Vagina (tissue), 2 donors: ENCODE data around the gene C16orf74.

Source experiments
- POLR2A ChIP-seq, 2 donors: fragments of 450-650 bp; IDR thresholded peaks; one replicate each; pipeline ENCODE4 v1.6.1; 2017; ENCODE audit warnings: antibody characterized with exemption in 2 of 2, mild to moderate bottlenecking in 2 of 2, moderate library complexity in 2 of 2
- POLR2AphosphoS5 ChIP-seq, 2 donors: sonication (generic); formaldehyde crosslinking; IDR thresholded peaks; one replicate each; pipeline ENCODE4 v1.9.0; 2017; ENCODE audit warnings: antibody characterized with exemption in 2 of 2, mild to moderate bottlenecking in 2 of 2, low read depth in 1 of 2; ENCODE audit not compliant: insufficient read depth in 1 of 2
- TF ChIP-seq, protein P1 (sequence below), 3 experiments: fragments of 450-650 bp in 2 of 3; fragments of 200-600 bp in 1 of 3; sonication (generic) in 1 of 3; IDR thresholded peaks; one replicate each; pipeline ENCODE4 v1.5.1; 2017 to 2019; ENCODE audit warnings: antibody characterized with exemption in 3 of 3, mild to moderate bottlenecking in 2 of 3, moderate library complexity in 2 of 3

DNA sequence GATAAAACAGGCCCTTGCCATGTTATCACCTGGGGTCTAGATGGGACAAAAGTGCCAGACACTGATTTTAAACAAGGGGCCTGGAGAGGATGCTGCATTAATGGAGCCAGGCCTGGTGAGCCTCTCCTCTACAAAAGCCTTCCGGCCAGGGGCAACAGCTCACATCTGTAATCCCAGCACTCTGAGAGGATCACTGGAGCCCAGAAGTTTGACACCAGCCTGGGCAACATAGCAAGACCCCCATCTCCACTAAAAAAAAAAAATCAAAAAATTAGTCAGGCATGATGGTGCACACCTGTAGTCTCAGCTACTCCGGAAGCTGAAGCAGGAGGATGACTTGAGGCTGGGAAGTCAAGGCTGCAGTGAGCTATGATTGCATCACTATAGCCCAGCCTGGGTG is 65.6 kb downstream of the C16orf74 start:
- TF ChIP-seq, protein P1, sequence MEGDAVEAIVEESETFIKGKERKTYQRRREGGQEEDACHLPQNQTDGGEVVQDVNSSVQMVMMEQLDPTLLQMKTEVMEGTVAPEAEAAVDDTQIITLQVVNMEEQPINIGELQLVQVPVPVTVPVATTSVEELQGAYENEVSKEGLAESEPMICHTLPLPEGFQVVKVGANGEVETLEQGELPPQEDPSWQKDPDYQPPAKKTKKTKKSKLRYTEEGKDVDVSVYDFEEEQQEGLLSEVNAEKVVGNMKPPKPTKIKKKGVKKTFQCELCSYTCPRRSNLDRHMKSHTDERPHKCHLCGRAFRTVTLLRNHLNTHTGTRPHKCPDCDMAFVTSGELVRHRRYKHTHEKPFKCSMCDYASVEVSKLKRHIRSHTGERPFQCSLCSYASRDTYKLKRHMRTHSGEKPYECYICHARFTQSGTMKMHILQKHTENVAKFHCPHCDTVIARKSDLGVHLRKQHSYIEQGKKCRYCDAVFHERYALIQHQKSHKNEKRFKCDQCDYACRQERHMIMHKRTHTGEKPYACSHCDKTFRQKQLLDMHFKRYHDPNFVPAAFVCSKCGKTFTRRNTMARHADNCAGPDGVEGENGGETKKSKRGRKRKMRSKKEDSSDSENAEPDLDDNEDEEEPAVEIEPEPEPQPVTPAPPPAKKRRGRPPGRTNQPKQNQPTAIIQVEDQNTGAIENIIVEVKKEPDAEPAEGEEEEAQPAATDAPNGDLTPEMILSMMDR (IDR thresholded peaks at IDR 0.05) = no peak
- TF ChIP-seq POLR2A (IDR thresholded peaks at IDR 0.05) (no peak), POLR2AphosphoS5 (IDR thresholded peaks at IDR 0.05; ENCODE audit: insufficient read depth in 1 of 2, low read depth in 1 of 2) (no peak)
